Femur (tissue), 1 donor: ENCODE data around the gene ENTPD7.
"Not testable (repeated sequence)": the region's sequence is repeated elsewhere in the genome, so short reads cannot be mapped to it uniquely, and the experiment has no call there.

Experiments used
- DNase-seq: peaks from one replicate; pipeline ENCODE4 v3.0.0-alpha.2; 2017

ENTPD7 gene

GRCh38 chr10:99693933-99694583, 34.7 kb downstream of the ENTPD7 start:
- DNase-seq = no peak

- no peak for DNase-seq
Measured at GRCh38 chr10:99695761-99696160, 36.5 kb downstream of the ENTPD7 start.

GRCh38 chr10:99698504-99699080, 39.3 kb downstream of the ENTPD7 start:
- no peak for DNase-seq

- no peak for DNase-seq
Measured at GRCh38 chr10:99700649-99701048, 41.3 kb downstream of the ENTPD7 start.

- DNase-seq = no peak
Measured at GRCh38 chr10:99708428-99709012, 49.2 kb downstream of the ENTPD7 start.

GRCh38 chr10:99709480-99710229, 50.3 kb downstream of the ENTPD7 start:
- DNase-seq = no peak

- no peak for DNase-seq
Measured at GRCh38 chr10:99711129-99711719, 51.9 kb downstream of the ENTPD7 start.

GRCh38 chr10:99714446-99714845, 55.1 kb downstream of the ENTPD7 start:
- no peak for DNase-seq

- DNase-seq = no peak
Measured at GRCh38 chr10:99720387-99720786, 61.1 kb downstream of the ENTPD7 start.

GRCh38 chr10:99730026-99730425, 70.7 kb downstream of the ENTPD7 start:
- no peak for DNase-seq

GRCh38 chr10:99731306-99732032, 72.2 kb downstream of the ENTPD7 start:
- no peak for DNase-seq

GRCh38 chr10:99732033-99732842, 72.9 kb downstream of the ENTPD7 start, which contains the start of the genes COX15 and CUTC:
Gene COX15 (minus strand): TSS chr10:99732127. CDS start chr10:99732049, 78 bp downstream.
Gene CUTC (plus strand): TSS chr10:99732234. CDS start chr10:99732349, 115 bp downstream.
- peak; percentile 99 for DNase-seq

- DNase-seq = no peak
Measured at GRCh38 chr10:99733366-99733765, 74.1 kb downstream of the ENTPD7 start.

- not testable (repeated sequence) for DNase-seq
Measured at GRCh38 chr10:99734111-99734510, 74.8 kb downstream of the ENTPD7 start.

- no peak for DNase-seq
Measured at GRCh38 chr10:99740260-99740659, 81.0 kb downstream of the ENTPD7 start.

GRCh38 chr10:99740933-99741559, 81.7 kb downstream of the ENTPD7 start:
- DNase-seq = no peak

- no peak for DNase-seq
Measured at GRCh38 chr10:99742254-99742653, 82.9 kb downstream of the ENTPD7 start.

- no peak for DNase-seq
Measured at GRCh38 chr10:99742701-99743100, 83.4 kb downstream of the ENTPD7 start.

- DNase-seq = no peak
Measured at GRCh38 chr10:99743841-99744240, 84.5 kb downstream of the ENTPD7 start.

- not testable (repeated sequence) for DNase-seq
Measured at GRCh38 chr10:99746166-99746565, 86.9 kb downstream of the ENTPD7 start.
